Uterus (tissue), 2 donors: Measurements from ENCODE around the gene LRCH4.

Experiments used
- POLR2A ChIP-seq, 2 donors: fragments of 450-650 bp; IDR thresholded peaks; one replicate each; pipeline ENCODE4 v1.6.1; 2016; ENCODE audit warnings: antibody characterized with exemption in 2 of 2, mild to moderate bottlenecking in 1 of 2, moderate library complexity in 1 of 2
- TF ChIP-seq, protein P1 (sequence below), 4 experiments: fragments of 200-600 bp in 2 of 4; fragments of 450-650 bp in 2 of 4; sonication (generic) in 2 of 4; IDR thresholded peaks; one replicate each; pipeline ENCODE4 v1.5.1; 2016 to 2019; ENCODE audit warnings: antibody characterized with exemption in 4 of 4, mild to moderate bottlenecking in 2 of 4, moderate library complexity in 1 of 4

DNA sequence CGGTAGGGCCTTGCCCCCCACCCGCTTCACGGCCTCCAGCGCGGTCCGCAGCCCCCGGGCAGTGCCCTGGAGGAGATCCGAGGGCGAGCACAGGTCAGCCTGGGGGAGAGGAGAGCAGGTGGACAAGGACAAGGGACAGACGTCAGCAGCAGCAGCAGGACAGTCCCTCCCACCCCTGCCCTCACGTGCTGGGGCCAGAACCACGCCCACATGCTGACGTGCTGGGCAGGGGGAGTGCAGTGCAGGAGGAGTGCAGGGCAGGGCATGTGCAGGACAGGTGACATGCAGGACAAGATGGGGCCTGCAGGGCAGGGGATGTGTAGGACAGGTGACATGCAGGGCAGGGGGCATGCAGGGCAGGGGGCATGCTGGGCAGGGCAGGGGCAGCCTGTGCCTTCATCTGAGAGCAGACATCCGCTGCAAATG, 10.7 kb downstream of the LRCH4 start:
- TF ChIP-seq, protein P1, sequence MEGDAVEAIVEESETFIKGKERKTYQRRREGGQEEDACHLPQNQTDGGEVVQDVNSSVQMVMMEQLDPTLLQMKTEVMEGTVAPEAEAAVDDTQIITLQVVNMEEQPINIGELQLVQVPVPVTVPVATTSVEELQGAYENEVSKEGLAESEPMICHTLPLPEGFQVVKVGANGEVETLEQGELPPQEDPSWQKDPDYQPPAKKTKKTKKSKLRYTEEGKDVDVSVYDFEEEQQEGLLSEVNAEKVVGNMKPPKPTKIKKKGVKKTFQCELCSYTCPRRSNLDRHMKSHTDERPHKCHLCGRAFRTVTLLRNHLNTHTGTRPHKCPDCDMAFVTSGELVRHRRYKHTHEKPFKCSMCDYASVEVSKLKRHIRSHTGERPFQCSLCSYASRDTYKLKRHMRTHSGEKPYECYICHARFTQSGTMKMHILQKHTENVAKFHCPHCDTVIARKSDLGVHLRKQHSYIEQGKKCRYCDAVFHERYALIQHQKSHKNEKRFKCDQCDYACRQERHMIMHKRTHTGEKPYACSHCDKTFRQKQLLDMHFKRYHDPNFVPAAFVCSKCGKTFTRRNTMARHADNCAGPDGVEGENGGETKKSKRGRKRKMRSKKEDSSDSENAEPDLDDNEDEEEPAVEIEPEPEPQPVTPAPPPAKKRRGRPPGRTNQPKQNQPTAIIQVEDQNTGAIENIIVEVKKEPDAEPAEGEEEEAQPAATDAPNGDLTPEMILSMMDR (IDR thresholded peaks at IDR 0.05), result no peak
- TF ChIP-seq POLR2A (IDR thresholded peaks at IDR 0.05), result no peak
